Measurements from ENCODE around the gene DNAAF8.

The DNAAF8 gene

GRCh38 chr16:4700997-4701743 lies 33.2 kb upstream of the DNAAF8 start:
- DNase-seq (ENCODE audit: low read depth) = no peak
- no peak for TF ChIP-seq CTCF (conservative IDR thresholded peaks at IDR 0.05; ENCODE audit: low read depth, low read length)

GRCh38 chr16:4701791-4702465 lies 32.4 kb upstream of the DNAAF8 start:
- no peak for DNase-seq (ENCODE audit: low read depth)
- no peak overlapping the region for H3K4me3 ChIP-seq (ENCODE audit: low read length)
- TF ChIP-seq CTCF (conservative IDR thresholded peaks at IDR 0.05; ENCODE audit: low read depth, low read length) = no peak

More at GRCh38 chr16:4700997-4701743, 33.2 kb upstream of the DNAAF8 start:
- H3K4me3 ChIP-seq (ENCODE audit: low read length) = no peak overlapping the region

- no peak overlapping the region for H3K4me3 ChIP-seq (ENCODE audit: low read length)
- no peak for TF ChIP-seq CTCF (conservative IDR thresholded peaks at IDR 0.05; ENCODE audit: low read depth, low read length)
- no peak for DNase-seq (ENCODE audit: low read depth)
Observed at GRCh38 chr16:4702466-4702808, 31.9 kb upstream of the DNAAF8 start.

GRCh38 chr16:4703906-4704305 lies 30.4 kb upstream of the DNAAF8 start:
- no peak for TF ChIP-seq CTCF (conservative IDR thresholded peaks at IDR 0.05; ENCODE audit: low read depth, low read length)
- no peak overlapping the region for H3K4me3 ChIP-seq (ENCODE audit: low read length)
- DNase-seq (ENCODE audit: low read depth) = no peak

- TF ChIP-seq CTCF (conservative IDR thresholded peaks at IDR 0.05; ENCODE audit: low read depth, low read length) = no peak
- no peak overlapping the region for H3K4me3 ChIP-seq (ENCODE audit: low read length)
- DNase-seq (ENCODE audit: low read depth) = no peak
Observed at GRCh38 chr16:4704491-4704890, 29.8 kb upstream of the DNAAF8 start.

GRCh38 chr16:4704913-4705312 lies 29.4 kb upstream of the DNAAF8 start:
- DNase-seq (ENCODE audit: low read depth) = no peak
- TF ChIP-seq CTCF (conservative IDR thresholded peaks at IDR 0.05; ENCODE audit: low read depth, low read length) = no peak
- H3K4me3 ChIP-seq (ENCODE audit: low read length) = no peak overlapping the region

GRCh38 chr16:4706871-4707270 lies 27.5 kb upstream of the DNAAF8 start:
- DNase-seq (ENCODE audit: low read depth) = no peak
- no peak overlapping the region for H3K4me3 ChIP-seq (ENCODE audit: low read length)
- no peak for TF ChIP-seq CTCF (conservative IDR thresholded peaks at IDR 0.05; ENCODE audit: low read depth, low read length)

Measured in retinal pigment epithelial cell (primary cell).